ENCODE results near the gene TIAM2.

TIAM2 gene

GRCh38 chr6:155064303-155064702 lies 69.2 kb downstream of the TIAM2 start:
- no peak for DNase-seq (ENCODE audit: low read depth)

GRCh38 chr6:155066361-155066760 lies 71.2 kb downstream of the TIAM2 start:
- DNase-seq (ENCODE audit: low read depth) = no peak

DNA sequence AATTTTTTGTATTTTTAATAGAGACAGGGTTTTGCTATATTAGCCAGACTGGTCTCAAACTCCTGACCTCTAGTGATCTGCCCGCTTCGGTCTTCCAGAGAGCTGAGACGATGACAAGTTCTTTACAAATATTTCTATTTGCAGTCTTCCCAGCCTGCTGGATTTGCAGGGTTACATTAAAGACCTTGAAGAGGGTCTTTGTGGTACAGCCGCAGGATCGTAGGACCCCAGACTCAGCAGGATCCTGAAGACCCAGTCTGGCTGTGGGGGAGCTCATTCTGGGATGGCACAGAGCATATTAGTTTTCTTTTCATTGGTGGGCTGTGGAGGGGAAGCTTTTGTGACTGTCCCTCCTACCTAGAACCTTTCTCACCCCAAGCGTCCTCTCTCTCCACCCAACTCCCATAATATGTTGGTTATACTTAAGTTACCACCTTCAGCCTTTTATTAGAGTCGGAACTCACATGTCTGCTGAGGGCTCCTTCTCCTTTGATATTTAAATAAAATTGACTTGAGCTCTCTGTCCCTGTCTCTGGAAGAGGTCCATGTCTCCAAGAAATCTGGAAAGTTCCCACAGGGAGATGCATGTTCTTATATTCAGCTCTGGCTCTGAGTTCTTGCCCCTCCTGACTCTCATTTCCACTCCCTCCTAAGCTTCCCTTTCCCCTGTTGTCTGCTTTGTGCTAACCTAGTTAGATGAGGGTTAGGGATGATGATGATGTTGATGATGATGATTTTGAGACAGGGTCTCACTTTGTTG lies 72.0 kb downstream of the TIAM2 start:
- DNase-seq (ENCODE audit: low read depth) = no peak

- DNase-seq (ENCODE audit: low read depth) = no peak
Measured at GRCh38 chr6:155067956-155068615, 73.0 kb downstream of the TIAM2 start.

- no peak for DNase-seq (ENCODE audit: low read depth)
Measured at GRCh38 chr6:155069543-155069942, 74.4 kb downstream of the TIAM2 start.

DNA sequence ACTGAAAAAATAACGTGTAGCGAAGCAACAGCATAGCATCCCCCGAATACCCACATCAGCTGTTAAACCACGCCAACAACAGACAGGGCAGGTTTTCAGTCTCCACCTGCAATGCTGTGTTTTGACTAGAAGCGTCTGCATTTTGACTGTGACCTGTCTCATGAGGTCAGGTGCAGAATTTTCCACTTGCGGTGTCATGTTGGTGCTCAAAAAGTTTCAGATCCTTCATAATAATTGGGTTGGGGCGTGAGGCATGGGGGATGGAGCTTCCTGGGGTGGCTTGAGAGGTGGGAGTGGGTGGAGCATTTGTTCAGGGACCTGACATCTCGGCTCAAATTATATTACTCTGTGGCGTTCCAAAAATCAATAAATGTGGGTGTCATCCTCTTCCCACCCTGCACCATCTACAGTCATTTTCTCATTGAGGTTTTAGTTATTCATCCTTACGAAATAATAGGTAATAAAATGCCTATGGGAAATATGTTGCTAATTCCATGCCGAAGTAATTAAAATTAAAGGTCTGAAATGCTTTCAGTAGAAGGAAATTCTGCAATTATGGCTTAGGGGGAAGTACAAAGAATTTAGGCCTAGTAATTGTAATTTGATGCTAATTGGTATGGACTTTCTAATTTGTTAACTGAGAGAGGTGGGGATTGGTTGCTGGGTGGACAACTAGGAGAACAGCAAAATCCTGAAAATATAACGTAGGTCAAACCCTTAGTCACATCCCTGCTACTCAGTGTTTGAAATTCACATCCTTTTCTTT lies 81.0 kb downstream of the TIAM2 start:
- no peak for DNase-seq (ENCODE audit: low read depth)

DNA sequence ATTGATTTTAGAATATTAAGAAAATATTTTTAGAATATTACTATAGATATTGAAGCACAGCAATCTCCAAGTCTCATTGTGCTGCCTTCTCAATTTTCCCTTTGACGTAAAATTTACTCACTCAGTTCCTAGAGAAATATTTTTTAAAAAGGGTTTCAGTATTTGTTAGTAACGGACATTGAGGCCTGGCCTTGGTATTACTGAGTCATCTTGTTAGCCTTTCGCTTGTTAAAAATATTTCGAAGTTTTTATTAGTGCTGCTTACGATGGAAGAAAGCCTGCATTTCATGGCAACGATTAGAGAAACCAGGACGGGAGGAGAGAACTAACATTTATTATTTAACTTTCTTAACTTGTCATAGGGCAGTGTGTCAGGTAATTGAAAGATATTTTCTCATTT lies 82.2 kb downstream of the TIAM2 start:
- DNase-seq (ENCODE audit: low read depth) = no peak

DNA sequence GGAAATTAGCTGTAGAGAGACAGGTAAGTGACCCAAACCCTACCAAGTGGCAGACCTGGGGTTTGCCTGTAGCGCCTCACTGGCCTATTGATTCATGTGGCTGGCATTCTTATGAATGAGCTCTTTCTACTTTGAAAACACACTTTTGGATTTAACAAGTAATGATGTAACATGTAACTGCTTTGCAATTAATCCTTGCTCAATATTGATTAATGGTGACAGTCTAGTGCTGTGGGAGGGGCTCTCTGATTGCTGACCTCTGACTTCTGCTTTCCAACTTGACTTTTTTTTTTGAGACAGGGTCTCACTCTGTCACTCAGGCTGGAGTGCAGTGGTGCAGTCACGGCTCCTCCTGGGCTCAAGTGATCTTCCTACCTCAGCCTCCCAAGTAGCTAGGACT lies 82.7 kb downstream of the TIAM2 start:
- no peak for DNase-seq (ENCODE audit: low read depth)

DNA sequence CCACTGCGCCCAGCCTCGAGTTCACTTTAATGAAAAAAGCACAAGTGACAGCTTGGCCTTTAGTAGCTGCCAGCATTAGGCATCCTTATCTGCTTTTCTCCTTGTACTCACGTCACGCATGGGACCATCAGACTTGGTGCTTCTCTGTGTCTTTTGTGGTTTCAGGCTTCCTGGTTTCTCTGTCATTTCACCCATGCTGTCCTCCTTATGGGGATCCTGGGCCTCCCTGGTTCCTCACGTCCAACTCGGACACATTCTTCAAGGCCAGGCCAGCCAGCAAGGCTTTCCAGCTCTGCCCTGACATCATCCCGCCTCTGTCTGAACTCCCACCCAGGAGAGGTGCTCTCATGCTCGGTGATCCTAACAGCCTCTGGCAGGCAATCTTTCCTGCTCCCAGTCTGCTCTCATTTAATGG lies 83.2 kb downstream of the TIAM2 start:
- no peak for DNase-seq (ENCODE audit: low read depth)

GRCh38 chr6:155079985-155080452 lies 84.9 kb downstream of the TIAM2 start:
- no peak for DNase-seq (ENCODE audit: low read depth)

- no peak for DNase-seq (ENCODE audit: low read depth)
Measured at GRCh38 chr6:155080881-155081845, 86.0 kb downstream of the TIAM2 start.

- no peak for DNase-seq (ENCODE audit: low read depth)
Measured at GRCh38 chr6:155084431-155085123, 89.5 kb downstream of the TIAM2 start.

DNA sequence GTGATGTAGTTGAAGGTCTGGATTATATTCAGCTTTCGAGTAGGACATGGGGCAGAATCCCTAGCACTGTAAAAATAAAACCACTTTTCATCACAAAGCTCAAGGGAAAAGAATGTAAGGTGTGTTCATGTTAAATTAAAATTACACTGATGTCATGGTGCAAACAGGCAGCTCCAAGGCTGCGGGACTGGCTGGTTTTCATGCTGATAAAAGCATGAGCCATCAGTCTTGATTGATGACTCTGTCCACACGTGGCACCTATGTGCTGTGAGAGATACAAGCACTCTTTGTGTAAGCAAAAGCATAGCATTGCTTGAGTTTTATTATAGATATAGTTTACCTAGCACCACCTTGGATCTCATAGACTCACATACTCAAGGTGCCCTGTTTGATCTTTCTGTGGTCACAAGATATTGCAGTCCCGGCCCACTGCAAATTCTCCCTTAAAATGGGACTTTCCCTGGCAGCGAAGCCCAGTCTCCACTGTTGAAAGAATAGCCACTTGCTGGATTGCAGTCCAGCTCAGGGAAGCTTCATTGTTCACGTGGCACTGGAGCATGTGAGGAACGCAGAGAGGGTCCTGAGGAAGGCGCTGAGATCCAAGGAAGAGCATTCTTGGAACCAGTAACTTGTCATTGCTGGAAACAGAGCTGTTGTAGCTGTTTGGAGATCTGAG lies 90.6 kb downstream of the TIAM2 start:
- DNase-seq (ENCODE audit: low read depth) = no peak

- DNase-seq (ENCODE audit: low read depth) = no peak
Measured at GRCh38 chr6:155088856-155089255, 93.7 kb downstream of the TIAM2 start.

GRCh38 chr6:155089746-155090145 lies 94.6 kb downstream of the TIAM2 start:
- no peak for DNase-seq (ENCODE audit: low read depth)

DNA sequence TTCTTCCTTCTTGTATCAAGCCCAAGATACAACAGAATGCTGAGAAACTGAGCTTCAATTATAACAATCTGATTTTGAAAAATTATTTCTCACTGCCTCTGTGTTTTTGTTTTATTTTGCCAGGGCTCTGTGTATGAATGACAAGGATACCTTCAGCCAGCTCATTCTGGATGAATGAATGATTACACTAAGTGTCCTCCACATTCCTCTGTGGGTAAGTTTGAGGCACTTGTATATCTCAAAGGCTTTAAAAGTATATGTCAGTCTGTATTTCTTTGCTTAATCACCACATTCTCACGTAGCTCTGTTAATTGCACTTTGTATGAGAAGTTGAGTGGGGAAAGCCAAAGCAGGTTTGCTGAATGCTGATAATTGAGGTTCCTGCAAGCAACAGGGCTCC lies 95.1 kb downstream of the TIAM2 start:
- no peak for DNase-seq (ENCODE audit: low read depth)

- no peak for DNase-seq (ENCODE audit: low read depth)
Measured at GRCh38 chr6:155091756-155092155, 96.6 kb downstream of the TIAM2 start.

DNA sequence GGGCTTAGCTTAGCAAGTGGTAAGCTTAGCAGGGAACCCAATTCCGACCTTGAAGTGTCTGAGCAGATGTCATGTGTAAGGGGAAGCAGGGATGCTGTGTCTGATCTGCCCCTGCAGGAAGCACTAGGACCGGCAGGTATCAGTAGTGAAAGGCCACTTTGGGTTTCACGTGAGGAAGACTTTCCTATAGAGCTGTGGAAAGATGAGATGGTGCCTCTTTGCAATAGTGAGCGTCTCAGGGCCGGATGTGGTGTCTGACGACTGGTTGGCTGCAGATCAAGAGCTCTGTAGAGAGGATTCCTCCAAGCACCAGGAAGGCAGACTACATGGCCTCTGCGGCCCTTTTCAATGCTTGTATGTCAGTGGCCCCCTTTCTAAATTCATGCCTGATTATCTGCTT lies 98.3 kb downstream of the TIAM2 start:
- peak; percentile 9 for DNase-seq (ENCODE audit: low read depth)

- DNase-seq (ENCODE audit: low read depth) = no peak
Measured at GRCh38 chr6:155100087-155100486, 105.0 kb downstream of the TIAM2 start.

GRCh38 chr6:155100591-155100990 lies 105.5 kb downstream of the TIAM2 start:
- DNase-seq (ENCODE audit: low read depth) = no peak
